Measurements from ENCODE around the gene MKI67.

The MKI67 gene

GRCh38 chr10:128128582-128128981 is 2.4 kb upstream of the MKI67 start:
- TF ChIP-seq CTCF (IDR thresholded peaks at IDR 0.05; ENCODE audit: low read depth, low read length, missing control alignments), result no peak
- no peak overlapping the region for H3K4me3 ChIP-seq (ENCODE audit: low read depth, low read length)
- DNase-seq (ENCODE audit: low read depth), result no peak

DNA sequence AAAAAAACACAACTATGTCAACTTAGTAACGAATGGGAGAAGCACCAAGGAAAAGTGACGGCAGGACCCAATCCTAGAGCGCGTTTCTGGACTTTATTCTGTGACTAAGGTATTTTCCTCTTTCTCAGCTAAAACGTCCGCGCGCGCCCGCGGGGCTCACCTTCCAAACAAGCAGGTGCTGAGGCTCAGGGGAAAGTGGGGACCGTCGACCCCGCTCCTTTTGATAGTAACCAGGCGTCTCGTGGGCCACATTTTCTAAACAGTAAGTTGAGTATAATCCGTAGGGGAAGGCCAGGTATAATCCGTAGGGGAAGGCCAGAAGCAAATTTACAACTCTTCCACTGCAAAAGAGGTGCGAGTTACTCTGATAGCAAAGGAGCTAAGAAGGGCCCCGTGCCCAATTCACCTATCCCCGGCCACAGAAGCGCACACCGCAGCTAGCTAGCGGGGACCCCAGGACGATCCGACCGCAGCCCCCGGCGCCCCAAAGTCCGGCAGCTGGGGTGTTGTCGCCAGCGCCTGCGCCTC is 743 bp downstream of the MKI67 start:
- H3K4me3 ChIP-seq (ENCODE audit: low read depth, low read length), result peak overlapping the region; percentile 99
- TF ChIP-seq CTCF (IDR thresholded peaks at IDR 0.05; ENCODE audit: low read depth, low read length, missing control alignments), result no peak
- no peak for DNase-seq (ENCODE audit: low read depth)

DNA sequence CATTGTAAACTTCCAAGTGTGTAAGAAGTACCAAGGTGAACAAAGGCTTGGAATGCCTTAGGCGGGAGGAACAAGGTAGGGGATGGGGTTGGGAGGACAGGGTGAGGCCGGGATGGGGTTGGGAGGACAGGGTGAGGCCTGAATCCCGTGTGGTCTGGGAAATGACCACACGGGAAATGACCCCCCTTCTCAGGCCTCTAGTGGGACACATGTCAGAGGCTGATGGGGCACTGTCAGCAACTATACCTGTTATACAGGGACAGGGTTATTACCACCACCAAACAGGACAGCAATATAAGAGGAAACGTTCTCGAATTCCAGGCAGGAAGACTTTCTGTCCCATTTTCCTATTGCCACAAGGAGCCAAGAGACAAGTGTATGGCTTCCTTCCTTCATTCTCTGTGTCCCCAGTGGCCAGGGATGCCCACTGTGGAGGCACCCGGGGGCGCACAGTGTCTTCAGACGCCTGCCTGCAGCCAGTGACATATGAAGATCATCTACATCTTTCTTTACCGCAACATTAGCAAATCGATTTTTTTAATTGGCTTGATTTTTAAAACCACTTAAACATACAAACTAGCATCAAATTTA is 1.3 kb downstream of the MKI67 start:
- TF ChIP-seq CTCF (IDR thresholded peaks at IDR 0.05; ENCODE audit: low read depth, low read length, missing control alignments), result no peak
- H3K4me3 ChIP-seq (ENCODE audit: low read depth, low read length), result peak overlapping the region; percentile 99
- no peak for DNase-seq (ENCODE audit: low read depth)

- peak overlapping the region; percentile 99 for H3K4me3 ChIP-seq (ENCODE audit: low read depth, low read length)
- no peak for TF ChIP-seq CTCF (IDR thresholded peaks at IDR 0.05; ENCODE audit: low read depth, low read length, missing control alignments)
- DNase-seq (ENCODE audit: low read depth), result no peak
Observed at GRCh38 chr10:128123846-128124245, 2.4 kb downstream of the MKI67 start.

DNA sequence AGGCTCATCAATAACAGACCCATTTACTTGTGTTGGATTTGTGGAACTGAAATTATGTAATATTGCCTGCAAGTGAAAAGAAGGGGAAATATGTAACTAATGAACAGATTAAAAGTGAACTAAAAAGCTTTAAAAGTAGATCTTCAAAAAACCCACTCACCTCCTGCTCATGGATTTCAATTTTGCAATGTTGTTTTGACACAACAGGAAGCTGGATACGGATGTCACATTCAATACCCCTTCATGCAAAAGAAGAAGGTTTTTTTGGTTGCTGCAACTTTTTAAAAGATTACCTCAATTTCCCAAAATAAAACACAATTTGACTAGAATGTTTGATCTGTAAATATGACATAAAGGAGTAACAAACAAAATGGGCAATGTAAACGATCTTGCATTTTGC is 3.3 kb downstream of the MKI67 start:
- DNase-seq (ENCODE audit: low read depth), result no peak
- no peak overlapping the region for H3K4me3 ChIP-seq (ENCODE audit: low read depth, low read length)
- no peak for TF ChIP-seq CTCF (IDR thresholded peaks at IDR 0.05; ENCODE audit: low read depth, low read length, missing control alignments)

DNA sequence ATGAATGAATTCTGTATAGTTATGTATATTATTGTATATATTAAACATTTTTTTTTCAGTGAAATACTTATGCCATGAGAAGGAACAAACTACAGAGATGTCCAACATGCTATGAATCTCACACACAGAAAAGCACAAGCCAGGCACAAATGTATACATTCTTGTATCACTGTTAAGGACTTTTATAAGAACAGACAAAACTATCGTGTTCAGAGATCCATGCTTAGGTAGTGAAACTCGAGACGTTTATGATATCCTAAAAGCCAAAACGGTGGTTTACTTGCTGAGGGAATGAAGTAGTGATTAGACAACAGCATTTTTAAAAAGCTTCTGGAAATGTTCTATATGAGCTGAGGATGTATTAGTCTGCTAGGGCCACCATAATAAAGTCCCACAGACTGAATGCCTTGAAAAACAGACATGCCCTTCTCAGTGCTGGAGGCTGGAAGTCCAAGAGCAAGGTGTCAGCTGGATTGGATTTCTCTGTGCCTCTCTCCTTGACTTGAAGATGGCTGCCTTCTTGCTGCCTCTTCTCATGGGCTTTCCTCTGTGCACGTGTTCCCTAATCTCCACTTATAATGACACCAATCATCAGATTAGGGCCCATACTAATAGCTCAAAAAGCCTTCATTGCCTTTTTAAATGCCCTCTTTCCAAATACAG is 4.3 kb downstream of the MKI67 start:
- TF ChIP-seq CTCF (IDR thresholded peaks at IDR 0.05; ENCODE audit: low read depth, low read length, missing control alignments), result no peak
- no peak for DNase-seq (ENCODE audit: low read depth)
- H3K4me3 ChIP-seq (ENCODE audit: low read depth, low read length), result no peak overlapping the region

All from GM12864 (cell line).